Activated B cell treated with CpG ODN at 0.5 μM for 24 hours (primary cell): Measurements from ENCODE around the gene LGI2. TPM values are rescaled to one million over a fixed set of nuclear protein-coding genes. Genes with fewer than 3 reads are reported as not detected.
A peak's percentile ranks its signal among the peaks of the same experiment; 100 is the strongest.

Source experiments
- ATAC-seq: fragments of 200-7000 bp; cut with Tn5 transposase; one replicate; pipeline ENCODE4 v1.10.0; 2021; ENCODE audit warnings: low read depth, mild to moderate bottlenecking, moderate library complexity
- CTCF ChIA-PET: fragments of 350-600 bp; sonication (Branson Sonifier 250); formaldehyde crosslinking; loops from one replicate; lab custom pipeline; 2021; ENCODE audit warnings: antibody characterized with exemption; lab: Charles Lee
- POLR2A ChIA-PET: fragments of 350-600 bp; sonication (Branson Sonifier 250); formaldehyde crosslinking; loops from one replicate; lab custom pipeline; 2021; ENCODE audit warnings: antibody characterized with exemption; lab: Charles Lee
- DNase-seq: peaks from one replicate; pipeline ENCODE4 v3.0.0; 2022
- H3K27ac Mint-ChIP-seq: one replicate; pipeline ENCODE4 v1.8.0; 2020; ENCODE audit warnings: mixed read lengths
- H3K27me3 Mint-ChIP-seq: one replicate; pipeline ENCODE4 v1.8.0; 2021; ENCODE audit warnings: mixed read lengths
- H3K36me3 Mint-ChIP-seq: one replicate; pipeline ENCODE4 v1.8.0; 2021; ENCODE audit warnings: low read depth, mixed read lengths
- H3K4me1 Mint-ChIP-seq: one replicate; pipeline ENCODE4 v1.8.0; 2021; ENCODE audit warnings: mixed read lengths
- H3K4me3 Mint-ChIP-seq: one replicate; pipeline ENCODE4 v1.8.0; 2020; ENCODE audit warnings: mild to moderate bottlenecking, mixed read lengths
- H3K9me3 Mint-ChIP-seq: one replicate; pipeline ENCODE4 v1.8.0; 2020; ENCODE audit warnings: mixed read lengths
- intact Hi-C: fragments of 100-400 bp; cut with micrococcal nuclease; formaldehyde crosslinking; loops from one replicate; pipeline ENCODE4 v1.15.1; 2024
- total RNA-seq: library from RNA; stranded (reverse); gene quantifications from 2 replicates; pipeline ENCODE4 v1.2.3, GENCODE V29; 2022
- TF ChIP-seq, protein P1 (sequence below): fragments of 200-600 bp; IDR thresholded peaks from one replicate; pipeline ENCODE4 v1.8.0; 2022; ENCODE audit warnings: antibody characterized with exemption, mild to moderate bottlenecking

The LGI2 gene
- total RNA-seq, 1 donor from 2014 or later = not detected

DNA sequence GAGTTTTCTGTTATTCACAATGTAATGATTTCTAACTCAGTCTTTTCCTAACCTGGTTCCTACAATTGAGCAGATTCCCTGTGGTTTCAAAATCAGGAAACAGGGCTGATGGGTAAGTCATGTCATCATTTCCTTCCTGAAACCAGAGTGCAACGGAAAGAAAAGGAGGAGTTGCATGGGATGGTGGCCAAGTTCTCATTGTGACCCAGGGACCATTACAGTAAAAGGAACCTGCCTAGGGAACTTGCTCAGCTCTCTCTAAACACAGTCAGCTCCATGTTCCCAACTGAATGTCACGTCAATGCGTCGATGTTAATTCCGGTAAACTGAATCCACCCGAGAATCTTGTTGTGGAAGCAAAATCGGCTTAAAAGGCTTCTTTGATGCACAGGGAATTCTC, 51.2 kb downstream of the LGI2 start:
- Mint-ChIP-seq H3K4me3 (peak overlapping the region; percentile 12), H3K4me1 (peaks cover 6% of the 10 kb centered on the region), H3K27ac (no peak overlapping the region), H3K36me3 (no peaks in the 10 kb centered on the region), H3K27me3 (peaks cover 18% of the 10 kb centered on the region), H3K9me3 (no peaks in the 10 kb centered on the region)
- ChIA-PET CTCF (interaction anchor here (0.9 to 6.1 kb wide), 8 partner anchors 11 to 788 kb away, joined by 3 to 55 read pairs (median 5); partner anchors contain the start of gene ZCCHC4), POLR2A (interaction anchor here (1.2 kb wide), 1 partner anchor 180 kb away, joined by 4 read pairs; no protein-coding TSS in a partner anchor)
- intact Hi-C loops = no loop called here
- ATAC-seq (no peak), DNase-seq (no peak)
- TF ChIP-seq, protein P1, sequence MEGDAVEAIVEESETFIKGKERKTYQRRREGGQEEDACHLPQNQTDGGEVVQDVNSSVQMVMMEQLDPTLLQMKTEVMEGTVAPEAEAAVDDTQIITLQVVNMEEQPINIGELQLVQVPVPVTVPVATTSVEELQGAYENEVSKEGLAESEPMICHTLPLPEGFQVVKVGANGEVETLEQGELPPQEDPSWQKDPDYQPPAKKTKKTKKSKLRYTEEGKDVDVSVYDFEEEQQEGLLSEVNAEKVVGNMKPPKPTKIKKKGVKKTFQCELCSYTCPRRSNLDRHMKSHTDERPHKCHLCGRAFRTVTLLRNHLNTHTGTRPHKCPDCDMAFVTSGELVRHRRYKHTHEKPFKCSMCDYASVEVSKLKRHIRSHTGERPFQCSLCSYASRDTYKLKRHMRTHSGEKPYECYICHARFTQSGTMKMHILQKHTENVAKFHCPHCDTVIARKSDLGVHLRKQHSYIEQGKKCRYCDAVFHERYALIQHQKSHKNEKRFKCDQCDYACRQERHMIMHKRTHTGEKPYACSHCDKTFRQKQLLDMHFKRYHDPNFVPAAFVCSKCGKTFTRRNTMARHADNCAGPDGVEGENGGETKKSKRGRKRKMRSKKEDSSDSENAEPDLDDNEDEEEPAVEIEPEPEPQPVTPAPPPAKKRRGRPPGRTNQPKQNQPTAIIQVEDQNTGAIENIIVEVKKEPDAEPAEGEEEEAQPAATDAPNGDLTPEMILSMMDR = no peak

- intact Hi-C loops = no loop called here
- ATAC-seq (no peak), DNase-seq (no peak)
- ChIA-PET POLR2A (no interaction called here), CTCF (interaction anchor here (6.1 kb wide), 1 partner anchor 388 kb away, joined by 55 read pairs; no protein-coding TSS in a partner anchor)
- H3K36me3 Mint-ChIP-seq = no peaks in the 10 kb centered on the region
- no peaks in the 10 kb centered on the region for H3K9me3 Mint-ChIP-seq
- no peak overlapping the region for H3K4me3 Mint-ChIP-seq
- peaks cover 20% of the 10 kb centered on the region for H3K27me3 Mint-ChIP-seq
- H3K4me1 Mint-ChIP-seq = peaks cover 6% of the 10 kb centered on the region
- TF ChIP-seq, protein P1 = no peak
- no peak overlapping the region for H3K27ac Mint-ChIP-seq
Measured at GRCh38 chr4:24978291-24979075, 52.3 kb downstream of the LGI2 start.

GRCh38 chr4:24975510-24975909, 55.2 kb downstream of the LGI2 start:
- CTCF ChIA-PET = no interaction called here
- TF ChIP-seq, protein P1 = no peak

GRCh38 chr4:24973747-24974601, 56.8 kb downstream of the LGI2 start:
- Mint-ChIP-seq H3K27ac (no peak overlapping the region), H3K4me3 (no peak overlapping the region), H3K4me1 (no peaks in the 10 kb centered on the region), H3K36me3 (no peaks in the 10 kb centered on the region), H3K27me3 (peaks cover 25% of the 10 kb centered on the region), H3K9me3 (no peaks in the 10 kb centered on the region)
- ChIA-PET POLR2A (no interaction called here), CTCF (no interaction called here)
- DNase-seq (no peak), ATAC-seq (no peak)
- TF ChIP-seq, protein P1 = no peak
- intact Hi-C loops = no loop called here

More at GRCh38 chr4:24975510-24975909, 55.2 kb downstream of the LGI2 start:
- intact Hi-C loops = no loop called here
- Mint-ChIP-seq H3K27me3 (peaks cover 29% of the 10 kb centered on the region), H3K4me3 (no peak overlapping the region), H3K4me1 (peaks cover 6% of the 10 kb centered on the region), H3K27ac (no peak overlapping the region), H3K9me3 (no peaks in the 10 kb centered on the region), H3K36me3 (no peaks in the 10 kb centered on the region)
- no peak for DNase-seq
- POLR2A ChIA-PET = no interaction called here
- no peak for ATAC-seq

GRCh38 chr4:24973404-24973746, 57.4 kb downstream of the LGI2 start:
- POLR2A ChIA-PET = no interaction called here
- H3K27ac Mint-ChIP-seq = no peak overlapping the region
- CTCF ChIA-PET = no interaction called here
- H3K27me3 Mint-ChIP-seq = peaks cover 21% of the 10 kb centered on the region
- ATAC-seq (no peak), DNase-seq (no peak)
- H3K9me3 Mint-ChIP-seq = no peaks in the 10 kb centered on the region
- TF ChIP-seq, protein P1 = no peak
- no peaks in the 10 kb centered on the region for H3K4me1 Mint-ChIP-seq
- intact Hi-C loops = no loop called here
- no peaks in the 10 kb centered on the region for H3K36me3 Mint-ChIP-seq
- H3K4me3 Mint-ChIP-seq = no peak overlapping the region
